Fibroblast of the aortic adventitia (primary cell): ENCODE data around the gene LKAAEAR1. TPM values are rescaled to one million over a fixed set of nuclear protein-coding genes. Genes with fewer than 3 reads are reported as not detected.
A peak's percentile ranks its signal among the peaks of the same experiment; 100 is the strongest.

Experiments used
- DNase-seq: peaks from one replicate; pipeline ENCODE4 v3.0.0-alpha.2; 2010; ENCODE audit warnings: low read depth
- H3K4me3 ChIP-seq: 2 replicates; pipeline ENCODE4 v1.5.1; 2011; ENCODE audit warnings: low read depth, mild to moderate bottlenecking, control low read depth, low read length, moderate library complexity
- CTCF ChIP-seq: IDR thresholded peaks from 2 replicates; pipeline ENCODE4 v1.5.1; 2011; ENCODE audit warnings: mild to moderate bottlenecking, low read length, control low read depth, inconsistent platforms; ENCODE audit not compliant: insufficient read depth
- total RNA-seq: library from RNA; depleted of rRNA; stranded (reverse); fragments of >200 nt; gene quantifications from 2 replicates; pipeline ENCODE4 v1.2.3, GENCODE V29; 2012; ENCODE audit warnings: low replicate concordance

LKAAEAR1 gene
- total RNA-seq, 1 donor, result 0.36 TPM

GRCh38 chr20:64105846-64106434 is 21.7 kb upstream of the LKAAEAR1 start:
- DNase-seq, result no peak
- no peak overlapping the region for H3K4me3 ChIP-seq
- TF ChIP-seq CTCF, result no peak

GRCh38 chr20:64104667-64105451 is 20.7 kb upstream of the LKAAEAR1 start:
- TF ChIP-seq CTCF, result no peak
- DNase-seq, result no peak
- no peak overlapping the region for H3K4me3 ChIP-seq

- DNase-seq, result no peak
- no peak for TF ChIP-seq CTCF
- H3K4me3 ChIP-seq, result no peak overlapping the region
Measured at GRCh38 chr20:64103871-64104666, 19.9 kb upstream of the LKAAEAR1 start.

- no peak overlapping the region for H3K4me3 ChIP-seq
- no peak for TF ChIP-seq CTCF
- DNase-seq, result no peak
Measured at GRCh38 chr20:64102647-64103354, 18.6 kb upstream of the LKAAEAR1 start.

GRCh38 chr20:64101731-64102621 is 17.8 kb upstream of the LKAAEAR1 start:
- TF ChIP-seq CTCF, result peak; percentile 44
- H3K4me3 ChIP-seq, result no peak overlapping the region
- DNase-seq, result no peak
